NCI-H446 treated with DMSO at 0.1 percent for 48 hours (cell line): ENCODE measurements around the gene SQSTM1.

Source experiments
- DNase-seq: peaks from one replicate; lab custom pipeline; 2025; lab: John Stamatoyannopoulos, UW

SQSTM1 gene

GRCh38 chr5:179795049-179795862, 25.4 kb upstream of the SQSTM1 start:
- DNase-seq = no peak

GRCh38 chr5:179795863-179796833, 24.6 kb upstream of the SQSTM1 start:
- peak; percentile 15 for DNase-seq

GRCh38 chr5:179796877-179797608, 23.7 kb upstream of the SQSTM1 start:
- no peak for DNase-seq

- DNase-seq = no peak
Measured at GRCh38 chr5:179797741-179798140, 23.0 kb upstream of the SQSTM1 start.

- DNase-seq = no peak
Measured at GRCh38 chr5:179798144-179798770, 22.4 kb upstream of the SQSTM1 start.

GRCh38 chr5:179798771-179799643, 21.7 kb upstream of the SQSTM1 start:
- DNase-seq = no peak

GRCh38 chr5:179799644-179799973, 21.1 kb upstream of the SQSTM1 start:
- no peak for DNase-seq

- no peak for DNase-seq
Measured at GRCh38 chr5:179800071-179800695, 20.5 kb upstream of the SQSTM1 start.

GRCh38 chr5:179800696-179801201, 20.0 kb upstream of the SQSTM1 start:
- DNase-seq = no peak

GRCh38 chr5:179801304-179802206, 19.1 kb upstream of the SQSTM1 start:
- no peak for DNase-seq

- DNase-seq = no peak
Measured at GRCh38 chr5:179802207-179802883, 18.4 kb upstream of the SQSTM1 start.

GRCh38 chr5:179802950-179803562, 17.6 kb upstream of the SQSTM1 start:
- no peak for DNase-seq

GRCh38 chr5:179803651-179804554, 16.8 kb upstream of the SQSTM1 start:
- no peak for DNase-seq

- no peak for DNase-seq
Measured at GRCh38 chr5:179804555-179804947, 16.2 kb upstream of the SQSTM1 start.

GRCh38 chr5:179805070-179805528, 15.6 kb upstream of the SQSTM1 start:
- no peak for DNase-seq

GRCh38 chr5:179805529-179806249, 15.0 kb upstream of the SQSTM1 start:
- no peak for DNase-seq
